Ovary (tissue), 9 donors: Measurements from ENCODE around the gene ZNF747. TPM values are rescaled to one million over a fixed set of nuclear protein-coding genes. Genes with fewer than 3 reads are reported as not detected.
"Not testable (repeated sequence)": the region's sequence is repeated elsewhere in the genome, so short reads cannot be mapped to it uniquely, and the experiment has no call there.

Experiments used
- DNase-seq, 5 donors: peaks; one replicate each; pipeline ENCODE4 v3.0.0-alpha.2; 2019 to 2020
- H3K27ac ChIP-seq, 2 donors: fragments of 200-600 bp; one replicate each; pipeline versions ENCODE4 v1.5.1 to v1.8.0; 2019 to 2022
- H3K27me3 ChIP-seq: fragments of 200-600 bp; one replicate; pipeline ENCODE4 v1.8.0; 2022
- H3K36me3 ChIP-seq: fragments of 200-600 bp; sonication (generic); one replicate; pipeline ENCODE4 v1.5.1; 2019
- H3K4me1 ChIP-seq: one replicate; pipeline ENCODE4 v1.8.1; 2013; ENCODE audit warnings: mild to moderate bottlenecking, moderate library complexity; ENCODE audit not compliant: insufficient read depth
- H3K4me3 ChIP-seq: fragments of 200-600 bp; sonication (generic); one replicate; pipeline ENCODE4 v1.5.1; 2017
- H3K9me3 ChIP-seq, 2 donors: fragments of 200-600 bp in 1 of 2; sonication (generic) in 1 of 2; one replicate each; pipeline versions ENCODE4 v1.5.1 to v1.8.1; 2013 to 2019; ENCODE audit warnings: mild to moderate bottlenecking in 1 of 2, moderate library complexity in 1 of 2
- EP300 ChIP-seq: sonication (generic); formaldehyde crosslinking; IDR thresholded peaks from one replicate; pipeline ENCODE4 v1.6.1; 2017; ENCODE audit warnings: antibody characterized with exemption
- POLR2A ChIP-seq: fragments of 450-650 bp; IDR thresholded peaks from one replicate; pipeline ENCODE4 v1.6.1; 2017; ENCODE audit warnings: antibody characterized with exemption, mild to moderate bottlenecking, moderate library complexity
- WGBS, 3 donors: extraction: QIAGEN DNeasy Blood & Tissue Kit in 1 of 3; methylation state at CpG; one replicate each; pipeline versions ENCODE4 v1.1.5 to v1.1.7; 2013 to 2017; 5-methylcytosine and 5-hydroxymethylcytosine counted together
- intact Hi-C, 4 donors: fragments of 100-400 bp; cut with DNase I; formaldehyde crosslinking; loops; one replicate each; pipeline versions ENCODE4 v1.11.0 to v1.15.1; 2022 to 2023
- polyA plus RNA-seq, 2 donors: library from polyadenylated mRNA; stranded (reverse); fragments of 200-250 nt in 1 of 2; fragments of 350-450 nt in 1 of 2; fragmentation: Illumina TruSeq in 1 of 2; extraction: RNeasy Lipid Tissue Mini Kit (QIAGEN cat#74804) in 1 of 2; gene quantifications; one replicate each; pipeline ENCODE4 v1.2.3, GENCODE V29; 2013 to 2014
- total RNA-seq, 7 donors: library from RNA; depleted of rRNA in 2 of 7; stranded (reverse); fragments of >200 nt in 2 of 7; fragmentation: NEBNext Ultra II Directional in 3 of 7; extraction: Animal tissue kit (Norgen Biotek cat#: 25700) in 3 of 7; gene quantifications; one replicate each; pipeline versions ENCODE4 v1.1.0 to v1.2.4, GENCODE V29; 2016 to 2023
- TF ChIP-seq, protein P1 (sequence below), 3 donors: fragments of 450-650 bp in 2 of 3; fragments of 200-600 bp in 1 of 3; IDR thresholded peaks; one replicate each; pipeline versions ENCODE4 v1.5.1 to v1.8.0; 2016 to 2022; ENCODE audit warnings: antibody characterized with exemption in 3 of 3, mild to moderate bottlenecking in 1 of 3
- donor health status: DM: no; HTN: no; CAD: no; lungs with moderate emphysema.
- donor health status: DM: no; HTN: no; CAD: no.
- donor health status: Bipolar disorder and iron deficiency.
- donor health status: DM: yes; HTN: yes; CAD: no.
- donor health status: DM: no; HTN: no; CAD: no.
- donor health status: DM: yes; HTN: yes; CAD: no.

The ZNF747 gene
- total and polyA plus RNA-seq, 9 donors, result 8.4 to 19.2 (median 12.8) TPM

DNA sequence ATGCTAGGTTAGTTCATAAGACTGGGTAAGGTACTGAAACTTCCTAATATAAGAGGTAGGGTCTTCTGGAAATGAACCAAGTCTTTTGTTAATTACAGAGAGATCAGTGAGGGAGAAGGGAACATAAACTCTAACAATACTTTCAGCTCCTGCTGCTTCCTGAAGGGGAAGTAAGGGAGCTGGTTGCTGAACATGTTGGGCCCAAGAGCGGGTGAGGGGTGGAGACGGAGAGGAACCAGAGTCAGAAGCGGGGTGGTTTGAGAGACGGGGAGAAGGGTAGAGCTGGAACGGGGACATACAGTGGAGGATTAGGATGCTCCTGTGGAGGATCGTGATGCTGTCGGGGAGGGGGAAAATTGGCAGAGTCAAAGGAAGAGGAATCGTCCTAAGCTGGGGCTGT, 11.5 kb upstream of the ZNF747 start:
- WGBS, 3 donors, result 80 to 87% (median 87%) methylated on average over 8 of the region's 8 CpGs
- Histone ChIP-seq H3K27ac (no peak overlapping the region), H3K36me3 (no peaks in the 10 kb centered on the region), H3K9me3 (no peaks in the 10 kb centered on the region), H3K4me3 (no peak overlapping the region), H3K4me1 (peaks cover under 1% of the 10 kb centered on the region), H3K27me3 (no peaks in the 10 kb centered on the region)
- intact Hi-C loops, result no loop called here
- DNase-seq, result no peak
- TF ChIP-seq, protein P1, sequence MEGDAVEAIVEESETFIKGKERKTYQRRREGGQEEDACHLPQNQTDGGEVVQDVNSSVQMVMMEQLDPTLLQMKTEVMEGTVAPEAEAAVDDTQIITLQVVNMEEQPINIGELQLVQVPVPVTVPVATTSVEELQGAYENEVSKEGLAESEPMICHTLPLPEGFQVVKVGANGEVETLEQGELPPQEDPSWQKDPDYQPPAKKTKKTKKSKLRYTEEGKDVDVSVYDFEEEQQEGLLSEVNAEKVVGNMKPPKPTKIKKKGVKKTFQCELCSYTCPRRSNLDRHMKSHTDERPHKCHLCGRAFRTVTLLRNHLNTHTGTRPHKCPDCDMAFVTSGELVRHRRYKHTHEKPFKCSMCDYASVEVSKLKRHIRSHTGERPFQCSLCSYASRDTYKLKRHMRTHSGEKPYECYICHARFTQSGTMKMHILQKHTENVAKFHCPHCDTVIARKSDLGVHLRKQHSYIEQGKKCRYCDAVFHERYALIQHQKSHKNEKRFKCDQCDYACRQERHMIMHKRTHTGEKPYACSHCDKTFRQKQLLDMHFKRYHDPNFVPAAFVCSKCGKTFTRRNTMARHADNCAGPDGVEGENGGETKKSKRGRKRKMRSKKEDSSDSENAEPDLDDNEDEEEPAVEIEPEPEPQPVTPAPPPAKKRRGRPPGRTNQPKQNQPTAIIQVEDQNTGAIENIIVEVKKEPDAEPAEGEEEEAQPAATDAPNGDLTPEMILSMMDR (IDR thresholded peaks at IDR 0.05), result no peak
- TF ChIP-seq EP300 (no peak), POLR2A (no peak)

DNA sequence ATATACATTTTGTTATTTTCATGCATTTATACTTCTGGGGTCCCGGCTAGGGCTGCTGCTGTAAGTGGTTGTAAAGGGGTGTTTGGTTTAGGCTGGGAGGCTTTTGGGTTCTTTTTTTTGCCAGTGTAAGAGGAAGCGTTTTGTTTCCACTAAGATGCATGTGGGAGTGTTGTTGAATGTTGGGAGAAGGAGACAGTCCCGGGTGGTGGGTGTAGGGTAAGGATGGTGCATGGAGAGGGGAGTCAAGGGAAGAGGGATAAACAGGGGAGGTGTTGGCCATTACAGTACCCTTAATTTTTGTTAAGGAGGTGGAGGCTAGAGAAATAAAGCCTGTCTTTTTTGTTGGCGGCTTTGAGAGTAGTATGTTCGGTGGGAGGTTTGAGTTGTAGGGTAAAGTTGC, 8.4 kb upstream of the ZNF747 start:
- no peaks in the 10 kb centered on the region for H3K27me3 ChIP-seq
- H3K27ac ChIP-seq, result no peak overlapping the region
- no peaks in the 10 kb centered on the region for H3K9me3 ChIP-seq
- H3K4me3 ChIP-seq, result no peak overlapping the region
- TF ChIP-seq, protein P1 (IDR thresholded peaks at IDR 0.05), result no peak
- TF ChIP-seq POLR2A (no peak), EP300 (no peak)
- no peak for DNase-seq
- intact Hi-C loops, result no loop called here
- H3K4me1 ChIP-seq, result peaks cover 3% of the 10 kb centered on the region
- 23 to 37% (median 25%) methylated on average over 5 of the region's 5 CpGs for WGBS, 3 donors
- H3K36me3 ChIP-seq, result no peaks in the 10 kb centered on the region

DNA sequence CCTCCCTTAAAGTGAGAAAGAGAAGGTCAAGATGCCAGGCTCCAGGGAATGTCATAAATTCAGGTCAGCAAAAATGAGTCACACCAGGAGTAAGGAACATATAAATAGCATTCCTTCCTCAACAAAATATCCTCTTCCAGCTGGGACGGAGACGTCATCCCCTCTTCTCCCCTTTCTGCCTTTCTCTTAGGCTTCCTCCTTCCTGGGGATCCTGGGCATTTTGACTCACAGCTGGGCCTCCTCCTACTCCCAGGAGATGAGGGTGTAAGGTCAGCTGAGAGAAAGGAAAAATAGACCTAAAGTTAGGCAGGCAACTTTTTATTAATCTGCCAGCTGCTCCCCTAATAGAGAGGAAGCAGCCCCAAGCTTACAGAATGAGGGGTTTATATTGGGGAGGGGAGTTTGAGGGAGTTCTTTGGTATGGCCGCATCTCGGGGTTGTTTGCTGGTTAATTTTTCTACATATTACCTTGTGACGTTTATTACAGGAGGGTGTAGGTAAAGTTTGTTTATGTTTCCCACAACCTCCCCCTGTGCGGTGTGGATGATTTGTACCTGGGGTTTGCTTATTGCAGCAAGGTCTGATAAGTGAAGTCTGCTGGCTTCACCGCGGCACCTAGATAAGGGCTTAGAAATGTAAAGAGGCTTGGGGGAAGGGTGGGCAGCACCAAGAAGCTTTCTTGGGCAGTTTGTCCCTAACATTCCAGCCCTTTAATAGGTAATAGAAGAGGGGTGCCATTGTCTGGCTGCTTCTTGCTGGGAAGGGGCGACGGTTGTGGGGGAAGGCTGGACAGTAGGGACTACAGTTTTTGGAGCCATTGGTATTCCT, 7.1 kb upstream of the ZNF747 start:
- TF ChIP-seq, protein P1 (IDR thresholded peaks at IDR 0.05), result no peak
- no peak for TF ChIP-seq EP300
- no peak for TF ChIP-seq POLR2A
- Histone ChIP-seq H3K4me3 (no peak overlapping the region), H3K9me3 (no peaks in the 10 kb centered on the region), H3K36me3 (no peaks in the 10 kb centered on the region), H3K27ac (no peak overlapping the region), H3K27me3 (no peaks in the 10 kb centered on the region), H3K4me1 (peaks cover 3% of the 10 kb centered on the region)
- 36 to 40% (median 37%) methylated on average over 10 of the region's 10 CpGs for whole genome bisulfite sequencing, 3 donors
- intact Hi-C loops, result no loop called here
- DNase-seq, result no peak

DNA sequence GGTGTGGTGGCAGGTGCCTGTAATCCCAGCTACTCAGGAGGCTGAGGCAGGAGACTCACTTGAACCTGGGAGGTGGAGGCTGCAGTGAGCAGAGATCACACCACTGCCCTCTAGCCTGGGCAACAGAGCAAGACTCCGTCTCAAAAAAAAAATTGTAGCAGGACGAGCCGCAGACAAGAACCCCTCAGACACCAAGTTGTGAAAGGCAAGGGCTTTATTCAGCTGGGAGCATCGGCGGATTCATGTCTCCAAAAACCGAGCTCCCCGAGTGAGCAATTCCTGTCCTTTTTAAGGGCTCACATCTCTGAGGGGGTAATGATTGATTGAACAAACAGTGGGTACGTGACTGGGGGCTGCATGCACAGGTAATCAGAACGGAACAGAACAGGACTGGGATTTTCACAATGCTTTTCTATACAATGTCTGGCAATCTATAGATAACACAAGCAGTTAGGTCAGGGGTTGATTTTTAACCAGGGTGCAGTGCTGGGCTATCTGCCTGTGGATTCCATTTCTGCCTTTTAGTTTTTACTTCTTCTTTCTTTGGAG, 6.3 kb upstream of the ZNF747 start:
- H3K27ac ChIP-seq, H3K9me3 ChIP-seq, DNase-seq, intact Hi-C loops, H3K4me3 ChIP-seq, H3K36me3 ChIP-seq, H3K4me1 ChIP-seq, H3K27me3 ChIP-seq: not testable (repeated sequence)
- WGBS, 3 donors, result 53 to 70% (median 63%) methylated on average over 9 of the region's 9 CpGs

DNA sequence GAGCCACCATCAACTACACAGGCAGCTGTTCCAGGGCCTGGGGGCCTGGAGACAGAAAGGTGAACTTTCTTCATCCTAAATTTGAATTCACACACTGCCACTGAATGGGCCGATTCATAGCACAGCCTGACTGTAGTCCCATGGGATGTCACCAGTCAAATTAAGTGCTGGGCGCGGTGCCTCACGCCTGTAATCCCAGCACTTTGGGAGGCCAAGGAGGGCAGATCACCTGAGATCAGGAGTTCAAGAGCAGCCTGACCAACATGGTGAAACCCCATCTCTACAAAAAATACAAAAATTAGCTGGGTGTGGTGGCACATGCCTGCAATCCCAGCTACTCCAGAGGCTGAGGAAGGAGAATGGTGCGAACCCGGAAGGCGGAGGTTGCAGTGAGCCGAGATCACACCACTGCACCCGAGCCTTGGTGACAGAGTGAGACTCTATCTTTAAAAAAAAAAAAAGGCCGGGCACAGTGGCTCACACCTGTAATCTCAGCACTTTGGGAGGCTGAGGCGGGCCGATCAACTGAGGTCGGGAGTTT, 5.4 kb upstream of the ZNF747 start:
- H3K27ac ChIP-seq, DNase-seq, H3K4me3 ChIP-seq, H3K36me3 ChIP-seq, H3K9me3 ChIP-seq, H3K27me3 ChIP-seq, H3K4me1 ChIP-seq: not testable (repeated sequence)
- intact Hi-C loops, result loop anchor here in 1 of 4 donors (10.0 kb wide), 1 partner anchor 485 kb away; a partner anchor contains a TSS
- whole genome bisulfite sequencing, 3 donors, result 90 to 96% (median 94%) methylated on average over 13 of the region's 13 CpGs
